ENCODE results near the gene MDN1. TPM values are rescaled to one million over a fixed set of nuclear protein-coding genes. Genes with fewer than 3 reads are reported as not detected.

MDN1 gene
- total RNA-seq, 1 experiment from 2014 or later = 117 TPM

DNA sequence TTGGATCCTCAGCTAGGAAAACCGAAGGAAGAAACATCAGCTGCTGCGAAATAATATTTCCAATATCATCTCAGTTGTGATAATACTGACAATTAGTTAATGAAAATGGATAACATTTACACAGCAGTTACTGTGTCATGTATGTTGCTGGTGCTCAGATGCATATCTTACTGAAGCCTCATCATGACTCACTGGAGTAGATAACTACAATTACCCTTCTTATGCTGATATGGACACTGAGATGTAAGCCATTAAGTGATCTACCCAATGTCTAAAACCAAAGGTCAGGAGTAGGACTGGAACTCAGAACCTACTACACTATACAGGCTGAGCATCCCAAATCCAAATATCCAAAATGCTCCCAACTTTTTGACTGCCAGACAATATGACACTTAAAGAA, 126.4 kb downstream of the MDN1 start:
- H2BK5ac ChIP-seq (ENCODE audit: insufficient read length, low read length) = no peak overlapping the region
- H3K4ac ChIP-seq (ENCODE audit: low read depth, low read length) = no peak overlapping the region
- Mint-ChIP-seq H3K27me3 (ENCODE audit: low read depth) (no peaks in the 10 kb centered on the region), H3K27ac (peak overlapping the region; percentile 63 to 93 (median 89); a peak in 5 of 7 replicates), H3K4me3 (no peak overlapping the region), H3K36me3 (ENCODE audit: insufficient read depth in 1 of 3, low read depth in 3 of 3) (peaks cover 65 to 97% (median 72%) of the 10 kb centered on the region in 3 experiments), H3K4me1 (peaks cover 47 to 49% of the 10 kb centered on the region in 2 experiments), H3K9me3 (no peaks in the 10 kb centered on the region)
- no peak overlapping the region for H4K8ac ChIP-seq (replicated peaks; ENCODE audit: insufficient read length, low read depth, low read length)
- H2BK15ac ChIP-seq (ENCODE audit: low read depth, low read length) = no peak overlapping the region
- no CpG with 5 or more reads among the region's 2 CpGs for WGBS (ENCODE audit: extremely low coverage, insufficient read length, low lambda C conversion rate)
- H3K18ac ChIP-seq (ENCODE audit: insufficient read length, low read depth, low read length) = no peak overlapping the region
- no peak overlapping the region for H3K23ac ChIP-seq (ENCODE audit: insufficient read length, low read depth, low read length)
- H3K9me3 ChIP-seq (ENCODE audit: control insufficient read depth, low read depth, low read length) = no peaks in the 10 kb centered on the region
- no peaks in the 10 kb centered on the region for H3K79me2 ChIP-seq (ENCODE audit: insufficient read depth, low read length)
- H3T11ph ChIP-seq (ENCODE audit: low read length) = no peak overlapping the region
- no peak overlapping the region for H2BK20ac ChIP-seq (ENCODE audit: low read depth, low read length, poor library complexity, severe bottlenecking)
- no peaks in the 10 kb centered on the region for H3K23me2 ChIP-seq (ENCODE audit: insufficient read length, low read depth, low read length, poor library complexity, severe bottlenecking)
- no peak overlapping the region for H2AFZ ChIP-seq (ENCODE audit: low read length)
- peaks cover 10% of the 10 kb centered on the region for H3K4me1 ChIP-seq (ENCODE audit: insufficient read depth, low read length)
- H2BK120ac ChIP-seq (ENCODE audit: low read depth, low read length, poor library complexity, severe bottlenecking) = no peak overlapping the region
- no peak overlapping the region for H2BK12ac ChIP-seq (ENCODE audit: insufficient read length, low read depth, low read length)
- H3K4me2 ChIP-seq (ENCODE audit: insufficient read depth, insufficient read length, low read length) = no peak overlapping the region
- no peaks in the 10 kb centered on the region for H4K20me1 ChIP-seq (ENCODE audit: control insufficient read depth, insufficient read depth, insufficient read length)
- H2AK5ac ChIP-seq (ENCODE audit: insufficient read length, low read length) = no peak overlapping the region
- H3K14ac ChIP-seq (ENCODE audit: insufficient read depth, low read length) = no peak overlapping the region
- TF ChIP-seq, protein P1, sequence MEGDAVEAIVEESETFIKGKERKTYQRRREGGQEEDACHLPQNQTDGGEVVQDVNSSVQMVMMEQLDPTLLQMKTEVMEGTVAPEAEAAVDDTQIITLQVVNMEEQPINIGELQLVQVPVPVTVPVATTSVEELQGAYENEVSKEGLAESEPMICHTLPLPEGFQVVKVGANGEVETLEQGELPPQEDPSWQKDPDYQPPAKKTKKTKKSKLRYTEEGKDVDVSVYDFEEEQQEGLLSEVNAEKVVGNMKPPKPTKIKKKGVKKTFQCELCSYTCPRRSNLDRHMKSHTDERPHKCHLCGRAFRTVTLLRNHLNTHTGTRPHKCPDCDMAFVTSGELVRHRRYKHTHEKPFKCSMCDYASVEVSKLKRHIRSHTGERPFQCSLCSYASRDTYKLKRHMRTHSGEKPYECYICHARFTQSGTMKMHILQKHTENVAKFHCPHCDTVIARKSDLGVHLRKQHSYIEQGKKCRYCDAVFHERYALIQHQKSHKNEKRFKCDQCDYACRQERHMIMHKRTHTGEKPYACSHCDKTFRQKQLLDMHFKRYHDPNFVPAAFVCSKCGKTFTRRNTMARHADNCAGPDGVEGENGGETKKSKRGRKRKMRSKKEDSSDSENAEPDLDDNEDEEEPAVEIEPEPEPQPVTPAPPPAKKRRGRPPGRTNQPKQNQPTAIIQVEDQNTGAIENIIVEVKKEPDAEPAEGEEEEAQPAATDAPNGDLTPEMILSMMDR (conservative IDR thresholded peaks at IDR 0.05) = no peak
- no peak overlapping the region for H3K9ac ChIP-seq (ENCODE audit: extremely low read depth, insufficient read length, low read length)
- no peak overlapping the region for H3K56ac ChIP-seq (ENCODE audit: insufficient read length, low read depth, low read length)
- H3K79me1 ChIP-seq (ENCODE audit: insufficient read depth, low read depth, low read length, poor library complexity, severe bottlenecking) = no peaks in the 10 kb centered on the region
- H4K91ac ChIP-seq (ENCODE audit: insufficient read length, low read depth, low read length) = no peak overlapping the region
- peak overlapping the region; percentile 58 for H3K27ac ChIP-seq (ENCODE audit: insufficient read length, low read depth, low read length)
- no peak overlapping the region for H4K5ac ChIP-seq (ENCODE audit: insufficient read length, low read depth, low read length)
- H3K27me3 ChIP-seq (ENCODE audit: insufficient read depth, low read length) = no peaks in the 10 kb centered on the region
- no peak for DNase-seq
